GM21737 (cell line): ENCODE measurements around the gene VANGL1.

ENCODE experiments used
- ATAC-seq: cut with Tn5 transposase; IDR thresholded peaks from one replicate; pipeline ENCODE4 v1.9.1; 2021; ENCODE audit warnings: mild to moderate bottlenecking, moderate library complexity; ENCODE audit not compliant: unreplicated experiment

Gene VANGL1

GRCh38 chr1:115666702-115667101 is 24.9 kb downstream of the VANGL1 start:
- no peak for ATAC-seq

GRCh38 chr1:115668579-115668978 is 26.8 kb downstream of the VANGL1 start:
- ATAC-seq: no peak

GRCh38 chr1:115669002-115669673 is 27.4 kb downstream of the VANGL1 start:
- ATAC-seq: no peak

GRCh38 chr1:115669886-115670285 is 28.1 kb downstream of the VANGL1 start:
- ATAC-seq: no peak

- ATAC-seq: no peak
Observed at GRCh38 chr1:115670476-115671175, 28.9 kb downstream of the VANGL1 start.

GRCh38 chr1:115671176-115671934 is 29.6 kb downstream of the VANGL1 start:
- ATAC-seq: no peak

GRCh38 chr1:115672224-115673009 is 30.6 kb downstream of the VANGL1 start:
- ATAC-seq: no peak

GRCh38 chr1:115676498-115677181 is 34.9 kb downstream of the VANGL1 start:
- no peak for ATAC-seq

- ATAC-seq: no peak
Observed at GRCh38 chr1:115677182-115677555, 35.4 kb downstream of the VANGL1 start.

- no peak for ATAC-seq
Observed at GRCh38 chr1:115677565-115677964, 35.8 kb downstream of the VANGL1 start.

GRCh38 chr1:115678141-115678540 is 36.4 kb downstream of the VANGL1 start:
- no peak for ATAC-seq

- no peak for ATAC-seq
Observed at GRCh38 chr1:115679141-115679611, 37.4 kb downstream of the VANGL1 start.

- ATAC-seq: no peak
Observed at GRCh38 chr1:115680730-115681111, 39.0 kb downstream of the VANGL1 start.

GRCh38 chr1:115682792-115683191 is 41.0 kb downstream of the VANGL1 start:
- no peak for ATAC-seq

GRCh38 chr1:115685029-115685705 is 43.4 kb downstream of the VANGL1 start:
- ATAC-seq: no peak

GRCh38 chr1:115687744-115688143 is 46.0 kb downstream of the VANGL1 start:
- no peak for ATAC-seq

GRCh38 chr1:115690972-115691371 is 49.2 kb downstream of the VANGL1 start:
- no peak for ATAC-seq

- no peak for ATAC-seq
Observed at GRCh38 chr1:115692224-115692623, 50.5 kb downstream of the VANGL1 start.

- ATAC-seq: no peak
Observed at GRCh38 chr1:115694805-115695204, 53.0 kb downstream of the VANGL1 start.

GRCh38 chr1:115697619-115698018 is 55.8 kb downstream of the VANGL1 start:
- no peak for ATAC-seq
